Activated CD8-positive, alpha-beta T cell treated with anti-CD3 and anti-CD28 coated beads for 36 hours (primary cell): ENCODE measurements around the gene ABCA4. TPM values are rescaled to one million over a fixed set of nuclear protein-coding genes. Genes with fewer than 3 reads are reported as not detected.

Experiments
- ATAC-seq: fragments of 200-7000 bp; cut with Tn5 transposase; one replicate; pipeline ENCODE4 v1.10.0; 2021; ENCODE audit warnings: mild to moderate bottlenecking, moderate library complexity
- CTCF ChIA-PET: fragments of 350-600 bp; sonication (Branson Sonifier 250); formaldehyde crosslinking; loops from one replicate; lab custom pipeline; 2021; ENCODE audit warnings: antibody characterized with exemption; lab: Charles Lee
- POLR2A ChIA-PET: fragments of 350-600 bp; sonication (Branson Sonifier 250); formaldehyde crosslinking; loops from one replicate; lab custom pipeline; 2021; ENCODE audit warnings: antibody characterized with exemption; lab: Charles Lee
- DNase-seq: peaks from one replicate; pipeline ENCODE4 v3.0.0-alpha.2; 2020
- H3K27ac Mint-ChIP-seq: one replicate; pipeline ENCODE4 v1.8.0; 2021; ENCODE audit warnings: mild to moderate bottlenecking, mixed read lengths
- H3K27me3 Mint-ChIP-seq: one replicate; pipeline ENCODE4 v1.8.0; 2021; ENCODE audit warnings: mixed read lengths
- H3K36me3 Mint-ChIP-seq: one replicate; pipeline ENCODE4 v1.8.0; 2021; ENCODE audit warnings: low read depth, mixed read lengths
- H3K4me1 Mint-ChIP-seq: one replicate; pipeline ENCODE4 v1.8.0; 2021; ENCODE audit warnings: low read depth, mixed read lengths
- H3K4me3 Mint-ChIP-seq: one replicate; pipeline ENCODE4 v1.8.0; 2021; ENCODE audit warnings: mild to moderate bottlenecking, moderate library complexity, mixed read lengths
- H3K9me3 Mint-ChIP-seq: one replicate; pipeline ENCODE4 v1.8.0; 2021; ENCODE audit warnings: mixed read lengths
- intact Hi-C: fragments of 100-400 bp; cut with micrococcal nuclease; formaldehyde crosslinking; loops from one replicate; pipeline ENCODE4 v1.10.0; 2022
- total RNA-seq, 2 experiments: library from RNA; stranded (reverse); gene quantifications; one replicate each; pipeline ENCODE4 v1.2.3, GENCODE V29; 2021
- TF ChIP-seq, protein P1 (sequence below): fragments of 200-600 bp; IDR thresholded peaks from one replicate; pipeline ENCODE4 v1.8.0; 2022; ENCODE audit warnings: antibody characterized with exemption, mild to moderate bottlenecking

ABCA4 gene
- total RNA-seq, 2 experiments from 2014 or later: not detected

DNA sequence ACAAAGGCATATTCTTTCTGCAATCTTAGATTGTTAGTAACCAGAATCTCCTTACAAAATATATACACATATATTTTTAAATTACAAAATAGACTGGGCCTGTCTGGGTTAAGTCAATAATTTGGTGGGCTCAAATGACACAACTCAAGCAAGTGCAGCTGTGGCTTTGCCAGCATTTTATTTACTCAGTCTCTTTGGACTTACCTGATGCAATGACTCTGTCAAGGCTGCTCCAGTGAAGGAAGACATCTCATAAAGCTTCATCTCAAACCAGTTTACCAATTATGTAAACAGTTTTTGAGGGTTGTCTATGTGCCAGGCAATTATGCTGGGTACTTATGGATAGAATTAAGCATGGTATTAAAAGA lies 22.8 kb upstream of the ABCA4 start:
- Mint-ChIP-seq H3K27ac (no peak overlapping the region), H3K36me3 (no peaks in the 10 kb centered on the region), H3K4me1 (no peaks in the 10 kb centered on the region), H3K9me3 (no peaks in the 10 kb centered on the region), H3K4me3 (no peak overlapping the region), H3K27me3 (peaks cover 2% of the 10 kb centered on the region)
- DNase-seq (no peak), ATAC-seq (no peak)
- ChIA-PET CTCF (no interaction called here), POLR2A (no interaction called here)
- intact Hi-C loops: no loop called here
- TF ChIP-seq, protein P1, sequence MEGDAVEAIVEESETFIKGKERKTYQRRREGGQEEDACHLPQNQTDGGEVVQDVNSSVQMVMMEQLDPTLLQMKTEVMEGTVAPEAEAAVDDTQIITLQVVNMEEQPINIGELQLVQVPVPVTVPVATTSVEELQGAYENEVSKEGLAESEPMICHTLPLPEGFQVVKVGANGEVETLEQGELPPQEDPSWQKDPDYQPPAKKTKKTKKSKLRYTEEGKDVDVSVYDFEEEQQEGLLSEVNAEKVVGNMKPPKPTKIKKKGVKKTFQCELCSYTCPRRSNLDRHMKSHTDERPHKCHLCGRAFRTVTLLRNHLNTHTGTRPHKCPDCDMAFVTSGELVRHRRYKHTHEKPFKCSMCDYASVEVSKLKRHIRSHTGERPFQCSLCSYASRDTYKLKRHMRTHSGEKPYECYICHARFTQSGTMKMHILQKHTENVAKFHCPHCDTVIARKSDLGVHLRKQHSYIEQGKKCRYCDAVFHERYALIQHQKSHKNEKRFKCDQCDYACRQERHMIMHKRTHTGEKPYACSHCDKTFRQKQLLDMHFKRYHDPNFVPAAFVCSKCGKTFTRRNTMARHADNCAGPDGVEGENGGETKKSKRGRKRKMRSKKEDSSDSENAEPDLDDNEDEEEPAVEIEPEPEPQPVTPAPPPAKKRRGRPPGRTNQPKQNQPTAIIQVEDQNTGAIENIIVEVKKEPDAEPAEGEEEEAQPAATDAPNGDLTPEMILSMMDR: no peak

DNA sequence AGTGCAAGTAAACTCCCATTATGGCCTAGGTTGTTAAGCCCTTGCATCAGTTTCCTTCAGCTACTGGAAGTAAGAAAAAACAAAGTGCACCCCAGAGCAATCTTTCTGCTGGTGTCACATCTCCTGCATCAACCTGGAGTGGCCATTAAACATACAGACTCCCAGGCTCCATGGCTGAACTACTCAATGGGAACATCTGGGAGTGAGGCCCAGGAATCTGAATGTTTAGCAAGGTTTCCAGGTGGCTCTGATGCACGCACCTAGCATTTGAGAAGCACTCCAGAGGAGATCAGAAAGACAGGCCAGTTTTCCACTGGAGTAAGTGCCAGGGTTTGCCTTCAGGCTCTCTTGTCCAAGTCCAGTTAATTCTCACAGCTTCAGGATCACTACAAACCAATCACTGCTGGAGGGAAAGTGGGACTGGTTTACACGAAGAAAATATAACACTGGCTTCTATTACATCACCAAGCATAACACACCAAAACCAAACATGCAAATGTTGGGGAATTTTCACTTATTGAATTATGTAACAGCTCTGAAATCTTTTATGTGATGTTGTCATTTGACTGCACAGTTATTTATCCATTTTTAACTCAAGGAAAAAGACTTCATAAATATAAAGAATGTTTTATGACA lies 22.3 kb upstream of the ABCA4 start:
- no peak overlapping the region for H3K27ac Mint-ChIP-seq
- ChIA-PET CTCF (interaction anchor here (1.5 kb wide), 1 partner anchor 118 kb away, joined by 3 read pairs; no protein-coding TSS in a partner anchor), POLR2A (no interaction called here)
- no peak overlapping the region for H3K4me3 Mint-ChIP-seq
- no peak for ATAC-seq
- no peaks in the 10 kb centered on the region for H3K4me1 Mint-ChIP-seq
- no peak for DNase-seq
- intact Hi-C loops: no loop called here
- no peaks in the 10 kb centered on the region for H3K9me3 Mint-ChIP-seq
- peaks cover 2% of the 10 kb centered on the region for H3K27me3 Mint-ChIP-seq
- TF ChIP-seq, protein P1: no peak
- no peaks in the 10 kb centered on the region for H3K36me3 Mint-ChIP-seq

DNA sequence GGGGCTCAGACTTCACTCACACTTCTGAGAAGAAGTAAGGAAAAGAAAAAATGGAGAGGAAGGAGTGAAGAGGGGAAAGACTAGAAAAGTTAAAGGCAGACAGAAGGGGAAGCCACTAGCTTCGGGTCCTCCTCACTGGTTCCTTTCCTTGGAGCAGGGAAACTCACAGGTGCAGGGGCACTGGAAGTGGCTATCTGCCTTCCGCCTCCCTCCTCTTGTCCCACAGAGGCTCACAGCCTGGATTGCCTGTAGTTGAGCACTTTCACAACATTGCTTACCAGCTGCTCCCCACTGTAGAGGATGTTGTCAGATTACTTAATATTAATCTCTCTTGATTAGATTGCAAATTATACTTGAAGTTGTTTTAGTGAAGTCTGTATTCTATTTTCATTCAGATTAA lies 21.6 kb upstream of the ABCA4 start:
- ChIA-PET CTCF (interaction anchor here (1.5 kb wide), 1 partner anchor 118 kb away, joined by 3 read pairs; no protein-coding TSS in a partner anchor), POLR2A (no interaction called here)
- no peaks in the 10 kb centered on the region for H3K4me1 Mint-ChIP-seq
- no peak overlapping the region for H3K27ac Mint-ChIP-seq
- H3K4me3 Mint-ChIP-seq: no peak overlapping the region
- no peak for DNase-seq
- no peak for ATAC-seq
- TF ChIP-seq, protein P1: no peak
- H3K36me3 Mint-ChIP-seq: no peaks in the 10 kb centered on the region
- intact Hi-C loops: no loop called here
- peaks cover 2% of the 10 kb centered on the region for H3K27me3 Mint-ChIP-seq
- no peaks in the 10 kb centered on the region for H3K9me3 Mint-ChIP-seq

DNA sequence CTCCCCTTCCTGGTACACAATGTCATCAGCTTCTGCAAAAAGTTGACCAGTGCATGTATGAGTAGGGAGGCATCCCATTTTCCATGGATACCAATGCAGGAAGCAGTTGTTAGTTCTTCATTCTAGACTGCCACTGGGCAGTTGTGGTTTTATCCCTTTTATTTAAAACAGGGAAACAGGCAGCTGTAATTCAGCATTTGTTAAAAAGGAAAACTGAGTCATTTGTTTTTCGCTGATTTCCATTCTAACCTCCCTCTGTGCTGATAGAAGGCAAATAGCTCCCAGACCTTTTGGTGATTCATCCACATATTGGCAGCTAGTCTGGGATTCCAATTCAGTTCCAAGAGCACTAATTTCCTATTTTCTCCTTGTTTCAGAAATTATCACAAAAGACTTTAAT lies 21.1 kb upstream of the ABCA4 start:
- intact Hi-C loops: no loop called here
- H3K4me3 Mint-ChIP-seq: no peak overlapping the region
- no peak for DNase-seq
- TF ChIP-seq, protein P1: no peak
- ChIA-PET CTCF (interaction anchor here (1.5 kb wide), 1 partner anchor 119 kb away, joined by 3 read pairs; no protein-coding TSS in a partner anchor), POLR2A (no interaction called here)
- H3K9me3 Mint-ChIP-seq: no peaks in the 10 kb centered on the region
- no peaks in the 10 kb centered on the region for H3K4me1 Mint-ChIP-seq
- ATAC-seq: no peak
- no peaks in the 10 kb centered on the region for H3K36me3 Mint-ChIP-seq
- H3K27ac Mint-ChIP-seq: no peak overlapping the region
- peaks cover 2% of the 10 kb centered on the region for H3K27me3 Mint-ChIP-seq

DNA sequence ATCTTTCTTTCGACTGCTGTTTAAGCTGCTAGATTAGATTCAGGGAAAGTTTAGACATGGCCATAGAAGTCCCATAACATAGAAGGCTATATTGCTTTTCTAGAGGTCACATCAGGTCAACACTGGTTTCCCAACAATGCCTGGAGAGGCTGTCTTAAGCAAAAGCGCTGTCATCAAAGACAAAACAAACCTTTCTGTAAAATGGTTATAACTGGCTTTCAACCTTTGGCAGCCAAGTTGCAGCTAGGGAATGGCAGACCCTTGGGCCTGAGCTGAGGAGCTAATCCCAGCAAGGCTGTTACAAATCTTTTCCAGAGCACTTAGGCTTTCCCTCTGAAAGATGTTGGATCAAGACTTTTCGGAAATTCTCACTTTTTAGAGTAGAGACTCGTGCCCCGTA lies 11.2 kb upstream of the ABCA4 start:
- TF ChIP-seq, protein P1: no peak
- POLR2A ChIA-PET: no interaction called here

More for the DNA sequence above, 11.2 kb upstream of the ABCA4 start:
- H3K27me3 Mint-ChIP-seq: no peaks in the 10 kb centered on the region
- H3K27ac Mint-ChIP-seq: no peak overlapping the region
- H3K4me1 Mint-ChIP-seq: no peaks in the 10 kb centered on the region
- no peak for ATAC-seq
- CTCF ChIA-PET: interaction anchor here (0.9 kb wide), 1 partner anchor 143 kb away, joined by 3 read pairs; no protein-coding TSS in a partner anchor
- no peaks in the 10 kb centered on the region for H3K36me3 Mint-ChIP-seq
- intact Hi-C loops: no loop called here
- H3K9me3 Mint-ChIP-seq: peaks cover 6% of the 10 kb centered on the region
- no peak overlapping the region for H3K4me3 Mint-ChIP-seq
- DNase-seq: no peak
